H1 (cell line): ENCODE measurements around the gene TEX2. TPM values are rescaled to one million over a fixed set of nuclear protein-coding genes. Genes with fewer than 3 reads are reported as not detected.

Source experiments
- CTCF ChIA-PET: fragments of 300-600 bp; sonication (Branson Sonifier 250); formaldehyde crosslinking; loops from one replicate; lab custom pipeline; 2021; ENCODE audit not compliant: partially characterized antibody; lab: Charles Lee
- POLR2A ChIA-PET: fragments of 300-600 bp; sonication (Branson Sonifier 250); formaldehyde crosslinking; loops from one replicate; lab custom pipeline; 2021; ENCODE audit warnings: inconsistent platforms; ENCODE audit not compliant: partially characterized antibody; lab: Charles Lee
- DNase-seq, 2 experiments: peaks; one replicate each; pipeline versions ENCODE4 v3.0.0 to v3.0.0-alpha.2; 2010 to 2022; ENCODE audit warnings: low spot score in 2 of 2, low read depth in 1 of 2, mixed read lengths in 1 of 2
- FAIRE-seq: peaks from 2 replicates; lab custom pipeline; 2011; peaks lifted over from hg19 to GRCh38; lab: Jason Lieb, UNC
- H2AFZ ChIP-seq: 2 replicates; pipeline ENCODE4 v1.8.1; 2012; ENCODE audit warnings: low read length, inconsistent platforms
- H2AK5ac ChIP-seq: 2 replicates; pipeline ENCODE4 v1.6.1; 2013; ENCODE audit warnings: low read depth, low read length
- H2BK120ac ChIP-seq: replicated peaks from 2 replicates; pipeline ENCODE3; 2013; ENCODE audit warnings: low read depth, low read length, inconsistent platforms
- H2BK12ac ChIP-seq: 2 replicates; pipeline ENCODE4 v1.6.1; 2013; ENCODE audit warnings: low read depth, low read length
- H2BK15ac ChIP-seq: 2 replicates; pipeline ENCODE4 v1.6.1; 2013; ENCODE audit warnings: low read length
- H2BK20ac ChIP-seq: 2 replicates; pipeline ENCODE4 v1.6.1; 2013; ENCODE audit warnings: low read length
- H2BK5ac ChIP-seq: 2 replicates; pipeline ENCODE4 v1.6.1; 2013; ENCODE audit warnings: low read depth, low read length
- H3K14ac ChIP-seq: 2 replicates; pipeline ENCODE4 v1.6.1; 2013; ENCODE audit warnings: inconsistent platforms; ENCODE audit not compliant: insufficient read length
- H3K18ac ChIP-seq: 2 replicates; pipeline ENCODE4 v1.6.1; 2013; ENCODE audit warnings: low read length; ENCODE audit errors: extremely low read depth
- H3K23ac ChIP-seq: 2 replicates; pipeline ENCODE4 v1.6.1; 2013; ENCODE audit warnings: inconsistent platforms; ENCODE audit not compliant: insufficient read length
- H3K23me2 ChIP-seq: 2 replicates; pipeline ENCODE4 v1.6.1; 2013; ENCODE audit warnings: low read depth, low read length
- H3K27ac ChIP-seq: 2 replicates; pipeline ENCODE4 v1.6.1; 2011; ENCODE audit warnings: low read depth, low read length, inconsistent platforms
- H3K27me3 ChIP-seq, 4 experiments: replicated peaks in 1 of 4; 1 replicate in 1 of 4; 2 replicates in 3 of 4; pipeline versions ENCODE4 v1.6.1 to v1.8.1; 2011 to 2013; ENCODE audit warnings: low read length in 3 of 4, mild to moderate bottlenecking in 3 of 4, inconsistent platforms in 2 of 4, mixed read lengths in 2 of 4, moderate library complexity in 1 of 4; ENCODE audit not compliant: control insufficient read depth in 3 of 4, insufficient read depth in 3 of 4; ENCODE audit errors: extremely low read depth in 1 of 4
- H3K36me3 ChIP-seq, 4 experiments: 2 replicates each; pipeline versions ENCODE4 v1.6.1 to v1.8.1; 2011 to 2013; ENCODE audit warnings: mild to moderate bottlenecking in 4 of 4, low read length in 3 of 4, moderate library complexity in 2 of 4, control low read depth in 1 of 4, inconsistent platforms in 1 of 4; ENCODE audit not compliant: insufficient read depth in 4 of 4, control insufficient read depth in 2 of 4
- H3K4ac ChIP-seq: replicated peaks from 2 replicates; pipeline ENCODE3; 2013; ENCODE audit warnings: low read length, low read depth, mixed read lengths, inconsistent platforms; ENCODE audit not compliant: insufficient read length
- H3K4me1 ChIP-seq, 4 experiments: replicated peaks in 1 of 4; 1 replicate in 1 of 4; 2 replicates in 3 of 4; pipeline versions ENCODE4 v1.6.1 to v1.8.1; 2011 to 2013; ENCODE audit warnings: low read length in 3 of 4, inconsistent platforms in 2 of 4, mixed read lengths in 1 of 4; ENCODE audit not compliant: insufficient read depth in 4 of 4, control insufficient read depth in 3 of 4
- H3K4me2 ChIP-seq, 2 experiments: 2 replicates each; pipeline versions ENCODE4 v1.6.1 to v1.8.1; 2011 to 2013; ENCODE audit warnings: low read depth in 2 of 2, low read length in 2 of 2, control low read depth in 1 of 2, inconsistent platforms in 1 of 2, mild to moderate bottlenecking in 1 of 2; ENCODE audit not compliant: insufficient read depth in 1 of 2
- H3K4me3 ChIP-seq, 4 experiments: fragments of 200-600, 300-600 bp in 1 of 4; sonication (generic), shearing (Covaris generic), sonication (Bioruptor Twin) in 1 of 4; 2 replicates each; pipeline versions ENCODE4 v1.5.1 to v1.8.1; 2011 to 2016; ENCODE audit warnings: low read length in 4 of 4, low read depth in 3 of 4, control low read depth in 2 of 4, inconsistent platforms in 2 of 4, mild to moderate bottlenecking in 2 of 4, mixed read lengths in 1 of 4, moderate library complexity in 1 of 4; ENCODE audit not compliant: insufficient read depth in 2 of 4; ENCODE audit errors: extremely low read depth in 1 of 4
- H3K56ac ChIP-seq: replicated peaks from 2 replicates; pipeline ENCODE3; 2013; ENCODE audit warnings: low read depth, mild to moderate bottlenecking, mixed read lengths, low read length, inconsistent platforms; ENCODE audit not compliant: insufficient read length
- H3K79me1 ChIP-seq: 2 replicates; pipeline ENCODE4 v1.6.1; 2013; ENCODE audit warnings: low read depth, low read length, control low read depth
- H3K79me2 ChIP-seq, 2 experiments: 2 replicates each; pipeline versions ENCODE4 v1.6.1 to v1.8.1; 2012 to 2013; ENCODE audit warnings: low read length in 2 of 2, mild to moderate bottlenecking in 2 of 2, inconsistent platforms in 1 of 2; ENCODE audit not compliant: insufficient read depth in 2 of 2, control insufficient read depth in 1 of 2
- H3K9ac ChIP-seq, 4 experiments: replicated peaks in 1 of 4; 1 replicate in 1 of 4; 2 replicates in 3 of 4; pipeline versions ENCODE4 v1.6.1 to v1.8.1; 2011 to 2013; ENCODE audit warnings: low read depth in 3 of 4, low read length in 3 of 4, control low read depth in 2 of 4, mild to moderate bottlenecking in 2 of 4, moderate library complexity in 2 of 4, inconsistent platforms in 1 of 4; ENCODE audit errors: extremely low read depth in 1 of 4
- H3K9me3 ChIP-seq, 2 experiments: 2 replicates each; pipeline versions ENCODE4 v1.6.1 to v1.8.1; 2012 to 2013; ENCODE audit warnings: mild to moderate bottlenecking in 2 of 2, moderate library complexity in 2 of 2, control low read depth in 1 of 2, inconsistent platforms in 1 of 2, low read depth in 1 of 2, low read length in 1 of 2, mixed read lengths in 1 of 2; ENCODE audit not compliant: insufficient read depth in 2 of 2
- H4K20me1 ChIP-seq, 2 experiments: replicated peaks in 1 of 2; 2 replicates each; pipeline versions ENCODE3 to v1.8.1; 2011 to 2013; ENCODE audit warnings: inconsistent platforms in 2 of 2, low read length in 2 of 2, mild to moderate bottlenecking in 1 of 2; ENCODE audit not compliant: insufficient read depth in 2 of 2, control insufficient read depth in 1 of 2
- H4K5ac ChIP-seq: 2 replicates; pipeline ENCODE4 v1.6.1; 2013; ENCODE audit warnings: low read length, low read depth, mixed read lengths, inconsistent platforms; ENCODE audit not compliant: insufficient read length
- H4K8ac ChIP-seq: 2 replicates; pipeline ENCODE4 v1.8.0; 2013; ENCODE audit warnings: mild to moderate bottlenecking, moderate library complexity, low read length, inconsistent platforms; ENCODE audit not compliant: insufficient read depth; ENCODE audit errors: extremely low read depth
- H4K91ac ChIP-seq: replicated peaks from 2 replicates; pipeline ENCODE3; 2013; ENCODE audit warnings: low read length, mixed read lengths, inconsistent platforms; ENCODE audit not compliant: insufficient read length
- ASH2L ChIP-seq: fragments of 200-600, 300-600 bp; sonication (generic); IDR thresholded peaks from one replicate; pipeline ENCODE4 v1.7.1; 2017; ENCODE audit warnings: low read length
- CBX5 ChIP-seq: fragments of 300-800, 300-1000 bp; sonication (generic); IDR thresholded peaks from 2 replicates; pipeline ENCODE4 v1.7.1; 2016; ENCODE audit warnings: antibody characterized with exemption, low read length, low read depth
- GABPA ChIP-seq: IDR thresholded peaks from 2 replicates; pipeline ENCODE4 v1.6.1; 2011; ENCODE audit warnings: mild to moderate bottlenecking, low read length, moderate library complexity, borderline replicate concordance; ENCODE audit not compliant: insufficient read depth
- GTF2F1 ChIP-seq: IDR thresholded peaks from 2 replicates; pipeline ENCODE4 v1.6.1; 2012; ENCODE audit warnings: low read depth, low read length, improper control_type of control experiment, borderline replicate concordance
- RFX5 ChIP-seq: IDR thresholded peaks from 2 replicates; pipeline ENCODE4 v1.6.1; 2011; ENCODE audit warnings: low read depth, low read length, improper control_type of control experiment, borderline replicate concordance
- SP1 ChIP-seq: IDR thresholded peaks from 2 replicates; pipeline ENCODE4 v1.6.1; 2011; ENCODE audit warnings: low read depth, low read length
- WGBS, 2 experiments: shearing (Covaris generic) in 1 of 2; methylation state at CpG; one replicate each; pipeline versions ENCODE4 v1.1.6 to v1.1.7; 2013 to 2015; ENCODE audit warnings: low lambda C conversion rate in 2 of 2, mixed read lengths in 2 of 2, inconsistent platforms in 1 of 2, low coverage in 1 of 2, missing lambda C conversion rate in 1 of 2; ENCODE audit not compliant: insufficient replicate concordance in 2 of 2, insufficient coverage in 1 of 2, insufficient read length in 1 of 2; ENCODE audit errors: extremely low coverage in 1 of 2, missing lambda C conversion rate in 1 of 2; 5-methylcytosine and 5-hydroxymethylcytosine counted together
- polyA plus RNA-seq, 7 experiments: library from polyadenylated mRNA; depleted of rRNA in 3 of 7; stranded (reverse) in 5 of 7; unstranded in 2 of 7; fragments of >200 nt in 5 of 7; fragments of 200-250 nt in 2 of 7; gene quantifications; 1 replicate in 5 of 7; 2 replicates in 1 of 7; 4 replicates in 1 of 7; pipeline versions ENCODE4 v1.2.1 to v1.2.3, GENCODE V29; 2011 to 2013; ENCODE audit warnings: missing spikeins in 2 of 7, mixed read lengths in 2 of 7
- total RNA-seq: library from RNA; stranded (reverse); fragmentation: NEBNext Ultra II Directional; extraction: Animal tissue kit (Norgen Biotek cat#: 25700); gene quantifications from 2 replicates; pipeline ENCODE4 v1.2.1, GENCODE V29; 2021

Gene TEX2
- total and polyA plus RNA-seq, 2 of the 8 experiments (the other 6 are each of a cell fraction or from before 2014, with no cell fraction given) = 6.1 to 15.6 TPM

- Histone ChIP-seq H2BK12ac (no peak overlapping the region), H2BK15ac (no peak overlapping the region), H4K5ac (no peak overlapping the region), H2BK120ac (no peak overlapping the region), H2AK5ac (no peak overlapping the region), H3K18ac (no peak overlapping the region), H3K27me3 (no peaks in the 10 kb centered on the region), H4K20me1 (no peaks in the 10 kb centered on the region), H3K4me2 (no peak overlapping the region), H4K91ac (no peak overlapping the region), H3K4ac (no peak overlapping the region), H3K4me1 (peaks cover under 1 to 12% (median 7%) of the 10 kb centered on the region in 4 experiments; a peak in 6 of 7 replicates), H2AFZ (no peak overlapping the region), H3K23ac (no peak overlapping the region), H3K79me2 (peaks cover 0 to 7% of the 10 kb centered on the region in 2 experiments; a peak in 1 of 4 replicates), H3K14ac (no peak overlapping the region), H3K9ac (no peak overlapping the region), H3K27ac (no peak overlapping the region), H3K9me3 (no peaks in the 10 kb centered on the region), H3K56ac (no peak overlapping the region), H3K36me3 (no peaks in the 10 kb centered on the region), H4K8ac (no peak overlapping the region; the same call in 1 of the 2 replicates), H2BK5ac (no peak overlapping the region), H3K23me2 (no peaks in the 10 kb centered on the region), H2BK20ac (no peak overlapping the region), H3K79me1 (no peaks in the 10 kb centered on the region; the same call in none of the 2 replicates), H3K4me3 (no peak overlapping the region)
- DNase-seq = no peak
- CTCF ChIA-PET = interaction anchor here (0.8 to 1.7 kb wide), 4 partner anchors 11 to 72 kb away, joined by 3 to 4 read pairs (median 4); no protein-coding TSS in a partner anchor
- 93% methylated on average over 2 of the region's 2 CpGs; no CpG with 5 or more reads in 1 of the 2 experiments for WGBS, 2 experiments
- FAIRE-seq = no peak
- POLR2A ChIA-PET = no interaction called here
- no peak for TF ChIP-seq GTF2F1
- no peak for TF ChIP-seq CBX5
- no peak for TF ChIP-seq RFX5
- TF ChIP-seq GABPA = no peak
- TF ChIP-seq ASH2L = no peak
- TF ChIP-seq SP1 = no peak
These were observed 57.3 kb downstream of the TEX2 start for GRCh38 chr17:64205804-64206203.
